ENCODE results near the gene AK6.

DNA sequence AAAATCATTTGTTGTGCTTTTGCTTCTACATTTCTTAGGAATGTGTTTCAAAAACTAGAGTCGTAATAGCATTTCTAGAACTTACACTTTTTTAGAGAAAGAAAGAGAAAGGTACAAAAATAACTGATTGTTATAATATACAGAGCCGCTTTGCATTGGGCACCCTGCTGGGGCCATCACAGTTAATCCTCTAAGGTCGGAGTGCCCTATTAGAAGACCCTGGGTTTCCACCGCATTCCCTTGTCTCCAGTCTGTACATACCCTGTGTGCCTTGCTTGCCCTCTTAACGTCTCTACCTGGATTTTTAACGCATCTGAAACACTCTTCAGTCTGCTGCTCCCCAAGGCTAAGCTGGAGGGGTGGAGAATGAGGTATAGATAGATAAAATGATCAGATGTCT is 46.9 kb upstream of the AK6 start:
- TF ChIP-seq, protein P1, sequence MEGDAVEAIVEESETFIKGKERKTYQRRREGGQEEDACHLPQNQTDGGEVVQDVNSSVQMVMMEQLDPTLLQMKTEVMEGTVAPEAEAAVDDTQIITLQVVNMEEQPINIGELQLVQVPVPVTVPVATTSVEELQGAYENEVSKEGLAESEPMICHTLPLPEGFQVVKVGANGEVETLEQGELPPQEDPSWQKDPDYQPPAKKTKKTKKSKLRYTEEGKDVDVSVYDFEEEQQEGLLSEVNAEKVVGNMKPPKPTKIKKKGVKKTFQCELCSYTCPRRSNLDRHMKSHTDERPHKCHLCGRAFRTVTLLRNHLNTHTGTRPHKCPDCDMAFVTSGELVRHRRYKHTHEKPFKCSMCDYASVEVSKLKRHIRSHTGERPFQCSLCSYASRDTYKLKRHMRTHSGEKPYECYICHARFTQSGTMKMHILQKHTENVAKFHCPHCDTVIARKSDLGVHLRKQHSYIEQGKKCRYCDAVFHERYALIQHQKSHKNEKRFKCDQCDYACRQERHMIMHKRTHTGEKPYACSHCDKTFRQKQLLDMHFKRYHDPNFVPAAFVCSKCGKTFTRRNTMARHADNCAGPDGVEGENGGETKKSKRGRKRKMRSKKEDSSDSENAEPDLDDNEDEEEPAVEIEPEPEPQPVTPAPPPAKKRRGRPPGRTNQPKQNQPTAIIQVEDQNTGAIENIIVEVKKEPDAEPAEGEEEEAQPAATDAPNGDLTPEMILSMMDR (IDR thresholded peaks at IDR 0.05): no peak
- no peak for TF ChIP-seq POLR2A (IDR thresholded peaks at IDR 0.05)

Measured in right lobe of liver (tissue), 4 donors.